ENCODE data around the gene RTF2.

- TF ChIP-seq CTCF (conservative IDR thresholded peaks at IDR 0.05; ENCODE audit: low read length) (no peak), EZH2phosphoT487 (IDR thresholded peaks at IDR 0.05; ENCODE audit: borderline replicate concordance, low read depth, low read length) (no peak)
These were observed 24.5 kb upstream of the RTF2 start for GRCh38 chr20:56443654-56444540.

All from OCI-LY7 (cell line).